HEK293T (cell line): ENCODE results near the gene CNOT6.
"Not testable (repeated sequence)": the region's sequence is repeated elsewhere in the genome, so short reads cannot be mapped to it uniquely, and the experiment has no call there.

Source experiments
- ARNT ChIP-seq: fragments of 450-650 bp; IDR thresholded peaks from 2 replicates; pipeline ENCODE4 v1.6.1; 2017; ENCODE audit warnings: mild to moderate bottlenecking
- BHLHE40 ChIP-seq: fragments of 450-650 bp; IDR thresholded peaks from 2 replicates; pipeline ENCODE4 v1.6.1; 2016; ENCODE audit warnings: mild to moderate bottlenecking, moderate library complexity, borderline replicate concordance
- FOXA1 ChIP-seq: fragments of 450-650 bp; IDR thresholded peaks from 2 replicates; pipeline ENCODE4 v1.6.1; 2016; ENCODE audit warnings: mild to moderate bottlenecking
- FOXK2 ChIP-seq: fragments of 450-650 bp; IDR thresholded peaks from 2 replicates; pipeline ENCODE4 v1.6.1; 2016; ENCODE audit warnings: mild to moderate bottlenecking
- FOXM1 ChIP-seq: fragments of 450-650 bp; IDR thresholded peaks from 2 replicates; pipeline ENCODE4 v1.6.1; 2017; ENCODE audit warnings: mild to moderate bottlenecking, borderline replicate concordance
- HDGF ChIP-seq: fragments of 450-650 bp; IDR thresholded peaks from 2 replicates; pipeline ENCODE4 v1.6.1; 2017; ENCODE audit warnings: antibody characterized with exemption, borderline replicate concordance
- LEF1 ChIP-seq: fragments of 450-650 bp; IDR thresholded peaks from 2 replicates; pipeline ENCODE4 v1.6.1; 2017; ENCODE audit warnings: mild to moderate bottlenecking, borderline replicate concordance
- SUZ12 ChIP-seq: fragments of 450-650 bp; IDR thresholded peaks from 2 replicates; pipeline ENCODE4 v1.6.1; 2016; ENCODE audit warnings: mild to moderate bottlenecking

DNA sequence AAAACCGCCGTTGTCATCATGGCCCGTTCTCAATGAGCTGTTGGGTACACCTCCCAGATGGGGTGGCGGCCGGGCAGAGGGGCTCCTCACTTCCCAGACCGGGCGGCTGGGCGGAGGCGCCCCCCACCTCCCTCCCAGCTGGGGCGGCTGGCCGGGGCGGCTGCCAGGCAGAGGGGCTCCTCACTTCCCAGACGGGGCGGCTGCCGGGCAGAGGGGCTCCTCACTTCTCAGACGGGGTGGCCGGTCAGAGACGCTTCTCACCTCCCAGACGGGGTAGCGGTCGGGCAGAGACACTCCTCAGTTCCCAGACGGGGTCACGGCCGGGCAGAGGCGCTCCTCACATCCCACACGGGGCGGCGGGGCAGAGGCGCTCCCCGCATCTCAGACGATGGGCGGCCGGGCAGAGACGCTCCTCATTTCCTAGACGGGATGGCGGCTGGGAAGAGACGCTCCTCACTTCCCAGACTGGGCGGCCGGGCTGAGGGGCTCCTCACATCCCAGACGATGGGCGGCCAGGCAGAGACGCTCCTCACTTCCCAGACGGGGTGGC lies 36.9 kb downstream of the CNOT6 start:
- not testable (repeated sequence) for TF ChIP-seq LEF1, BHLHE40, FOXM1, ARNT, HDGF, SUZ12, FOXK2, FOXA1
